Measurements from ENCODE around the gene TUFM. TPM values are rescaled to one million over a fixed set of nuclear protein-coding genes. Genes with fewer than 3 reads are reported as not detected.
"Not testable (repeated sequence)": the region's sequence is repeated elsewhere in the genome, so short reads cannot be mapped to it uniquely, and the experiment has no call there.

The TUFM gene
- polyA plus RNA-seq, 1 experiment, result 107 TPM

DNA sequence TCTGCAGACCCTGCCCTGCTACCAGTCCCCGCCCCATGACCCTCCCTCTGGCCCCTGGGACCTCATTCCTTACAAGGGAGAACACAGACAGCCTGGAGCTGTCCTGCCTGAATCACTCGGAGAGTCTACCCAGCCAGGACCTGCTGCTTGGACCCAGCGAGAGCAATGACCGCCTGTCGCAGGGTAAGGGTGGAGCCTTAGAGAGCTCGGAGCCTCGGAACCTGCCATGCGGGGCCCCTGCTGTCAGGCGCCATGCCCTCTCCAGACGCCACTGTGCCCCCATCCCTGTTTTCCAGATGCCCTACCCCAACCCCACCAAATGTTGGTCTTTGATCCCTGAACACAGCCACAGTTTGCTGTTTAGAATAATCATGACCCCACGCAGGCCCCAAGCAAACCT is 23.1 kb upstream of the TUFM start:
- Histone ChIP-seq H3K27ac (ENCODE audit: low read depth, low read length) (no peak overlapping the region), H3K4me3 (ENCODE audit: low read depth, low read length) (no peak overlapping the region), H3K9me3 (ENCODE audit: control insufficient read depth, insufficient read depth, low read length) (no peaks in the 10 kb centered on the region; the same call in 1 of the 2 replicates), H3K27me3 (ENCODE audit: control insufficient read depth, insufficient read depth, low read length) (no peaks in the 10 kb centered on the region)
- DNase-seq (ENCODE audit: low read depth, low spot score), result no peak
- POLR2A ChIA-PET, result no interaction called here
- CTCF ChIA-PET, result no interaction called here
- TF ChIP-seq CTCF (IDR thresholded peaks at IDR 0.05; ENCODE audit: low read depth, low read length), result no peak

- not testable (repeated sequence) for DNase-seq (ENCODE audit: low read depth, low spot score); H3K27ac ChIP-seq (ENCODE audit: low read depth, low read length); H3K27me3 ChIP-seq (ENCODE audit: control insufficient read depth, insufficient read depth, low read length); H3K9me3 ChIP-seq (ENCODE audit: control insufficient read depth, insufficient read depth, low read length); H3K4me3 ChIP-seq (ENCODE audit: low read depth, low read length)
- POLR2A ChIA-PET, result interaction anchor here (1.0 kb wide), 1 partner anchor 12 kb away, joined by 3 read pairs; no protein-coding TSS in a partner anchor
- CTCF ChIA-PET, result interaction anchor here (1.6 kb wide), 1 partner anchor 77 kb away, joined by 3 read pairs; no protein-coding TSS in a partner anchor
Measured at GRCh38 chr16:28867646-28868045, 21.5 kb upstream of the TUFM start.

- CTCF ChIA-PET, result interaction anchor here (0.5 to 1.6 kb wide), 2 partner anchors 8 to 78 kb away, joined by 3 to 7 read pairs; no protein-coding TSS in a partner anchor
Measured at GRCh38 chr16:28867241-28867640, 21.1 kb upstream of the TUFM start.

DNA sequence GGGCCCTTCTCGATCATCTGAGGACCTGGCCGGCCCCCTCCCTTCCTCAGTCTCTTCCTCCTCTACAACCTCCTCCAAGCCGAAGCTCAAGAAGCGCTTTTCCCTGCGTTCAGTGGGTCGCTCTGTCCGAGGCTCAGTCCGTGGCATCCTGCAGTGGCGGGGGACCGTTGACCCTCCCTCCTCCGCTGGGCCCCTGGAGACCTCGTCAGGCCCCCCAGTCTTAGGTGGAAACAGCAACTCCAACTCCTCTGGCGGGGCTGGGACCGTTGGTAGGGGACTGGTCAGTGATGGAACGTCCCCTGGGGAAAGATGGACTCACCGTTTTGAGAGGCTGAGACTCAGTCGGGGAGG is 20.3 kb upstream of the TUFM start:
- no peak for DNase-seq (ENCODE audit: low read depth, low spot score)
- Histone ChIP-seq H3K27me3 (ENCODE audit: control insufficient read depth, insufficient read depth, low read length) (no peaks in the 10 kb centered on the region), H3K9me3 (ENCODE audit: control insufficient read depth, insufficient read depth, low read length) (no peaks in the 10 kb centered on the region), H3K27ac (ENCODE audit: low read depth, low read length) (no peak overlapping the region), H3K4me3 (ENCODE audit: low read depth, low read length) (no peak overlapping the region)
- CTCF ChIA-PET, result interaction anchor here (1.6 kb wide), 1 partner anchor 79 kb away, joined by 3 read pairs; no protein-coding TSS in a partner anchor
- no peak for TF ChIP-seq CTCF (IDR thresholded peaks at IDR 0.05; ENCODE audit: low read depth, low read length)
- POLR2A ChIA-PET, result no interaction called here

More at GRCh38 chr16:28867241-28867640, 21.1 kb upstream of the TUFM start:
- Histone ChIP-seq H3K27me3 (ENCODE audit: control insufficient read depth, insufficient read depth, low read length) (no peaks in the 10 kb centered on the region), H3K9me3 (ENCODE audit: control insufficient read depth, insufficient read depth, low read length) (no peaks in the 10 kb centered on the region), H3K4me3 (ENCODE audit: low read depth, low read length) (no peak overlapping the region), H3K27ac (ENCODE audit: low read depth, low read length) (no peak overlapping the region)
- DNase-seq (ENCODE audit: low read depth, low spot score), result no peak
- no peak for TF ChIP-seq CTCF (IDR thresholded peaks at IDR 0.05; ENCODE audit: low read depth, low read length)
- POLR2A ChIA-PET, result no interaction called here

DNA sequence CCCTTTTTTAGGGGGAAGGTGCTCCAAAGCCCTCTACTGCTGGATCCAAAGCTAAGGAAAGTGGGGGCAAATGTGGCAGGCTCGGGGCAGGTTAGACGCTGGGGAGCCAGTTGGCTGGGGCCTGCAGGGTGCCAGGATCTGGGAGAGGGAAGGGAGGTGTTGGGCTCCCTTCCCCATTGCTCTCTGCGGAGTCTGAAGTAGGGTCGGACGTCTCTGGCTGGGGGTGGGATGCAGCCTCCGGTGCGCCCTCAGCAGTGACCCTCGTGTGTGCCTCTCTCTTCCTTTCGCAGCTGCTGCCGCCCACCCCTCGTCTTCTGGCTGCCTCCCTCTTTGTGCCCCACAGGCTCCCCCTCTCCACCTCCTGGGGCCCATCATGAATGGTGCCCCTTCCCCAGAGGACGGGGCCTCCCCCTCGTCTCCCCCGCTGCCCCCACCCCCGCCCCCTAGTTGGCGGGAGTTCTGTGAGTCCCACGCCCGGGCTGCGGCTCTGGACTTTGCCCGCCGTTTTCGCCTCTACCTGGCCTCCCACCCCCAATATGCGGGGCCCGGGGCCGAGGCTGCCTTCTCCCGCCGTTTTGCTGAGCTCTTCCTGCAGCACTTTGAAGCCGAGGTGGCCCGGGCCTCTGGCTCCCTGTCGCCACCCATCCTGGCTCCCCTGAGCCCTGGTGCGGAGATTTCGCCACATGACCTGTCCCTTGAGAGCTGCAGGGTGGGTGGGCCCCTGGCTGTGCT is 19.7 kb upstream of the TUFM start:
- CTCF ChIA-PET, result interaction anchor here (1.5 kb wide), 1 partner anchor 79 kb away, joined by 5 read pairs; no protein-coding TSS in a partner anchor
- Histone ChIP-seq H3K27me3 (ENCODE audit: control insufficient read depth, insufficient read depth, low read length) (no peaks in the 10 kb centered on the region), H3K4me3 (ENCODE audit: low read depth, low read length) (no peak overlapping the region), H3K9me3 (ENCODE audit: control insufficient read depth, insufficient read depth, low read length) (no peaks in the 10 kb centered on the region), H3K27ac (ENCODE audit: low read depth, low read length) (no peak overlapping the region)
- DNase-seq (ENCODE audit: low read depth, low spot score), result no peak
- TF ChIP-seq CTCF (IDR thresholded peaks at IDR 0.05; ENCODE audit: low read depth, low read length), result no peak
- POLR2A ChIA-PET, result no interaction called here

Data from AG04450 (cell line).